ENCODE data around the gene C8B. TPM values are rescaled to one million over a fixed set of nuclear protein-coding genes. Genes with fewer than 3 reads are reported as not detected.

Gene C8B
- total RNA-seq, 1 experiment from 2014 or later: not detected

DNA sequence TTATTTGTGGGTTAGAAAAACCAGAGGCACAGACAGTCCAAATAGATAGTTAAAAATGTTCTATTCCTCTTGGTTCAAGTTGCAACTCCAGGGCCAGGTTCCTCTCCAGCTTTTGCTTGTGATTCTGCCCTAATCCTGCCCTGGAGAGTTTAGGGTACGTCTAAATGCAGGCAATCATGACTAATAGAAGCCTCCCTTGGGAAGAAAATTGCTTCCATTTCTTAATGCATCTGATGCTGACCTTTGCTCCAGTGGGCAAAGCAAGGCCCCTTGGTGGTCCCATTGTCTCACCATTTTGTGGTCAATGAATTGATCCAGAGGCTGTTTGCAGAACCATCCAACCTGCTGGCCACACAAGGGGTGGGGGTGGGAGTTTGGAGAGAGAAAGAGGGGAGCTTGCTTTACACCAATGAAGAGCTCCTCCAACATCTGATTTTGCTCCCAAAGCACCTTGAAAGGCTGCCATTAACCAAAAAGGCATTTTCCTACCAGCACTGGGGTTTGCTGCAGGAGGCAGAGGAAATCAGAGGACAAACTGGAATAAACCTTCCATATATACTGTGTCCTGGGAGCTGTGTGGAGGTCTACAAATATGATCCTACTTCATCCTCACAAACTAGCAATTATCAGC is 31.3 kb downstream of the C8B start:
- Histone ChIP-seq H3K4me2 (ENCODE audit: insufficient read depth, insufficient read length, low read length) (no peak overlapping the region), H4K91ac (ENCODE audit: insufficient read length, low read depth, low read length) (no peak overlapping the region), H3K79me1 (ENCODE audit: insufficient read depth, low read depth, low read length, poor library complexity, severe bottlenecking) (no peaks in the 10 kb centered on the region), H3K4ac (ENCODE audit: low read depth, low read length) (no peak overlapping the region), H3K18ac (ENCODE audit: insufficient read length, low read depth, low read length) (no peak overlapping the region), H2BK5ac (ENCODE audit: insufficient read length, low read length) (no peak overlapping the region), H3K23ac (ENCODE audit: insufficient read length, low read depth, low read length) (no peak overlapping the region), H4K20me1 (ENCODE audit: control insufficient read depth, insufficient read depth, insufficient read length) (no peaks in the 10 kb centered on the region), H3K27me3 (ENCODE audit: insufficient read depth, low read length) (no peaks in the 10 kb centered on the region), H3K23me2 (ENCODE audit: insufficient read length, low read depth, low read length, poor library complexity, severe bottlenecking) (no peaks in the 10 kb centered on the region), H3K79me2 (ENCODE audit: insufficient read depth, low read length) (no peaks in the 10 kb centered on the region), H3K4me1 (ENCODE audit: insufficient read depth, low read length) (peaks cover 7% of the 10 kb centered on the region), H2BK12ac (ENCODE audit: insufficient read length, low read depth, low read length) (no peak overlapping the region), H2BK15ac (ENCODE audit: low read depth, low read length) (no peak overlapping the region), H2AK5ac (ENCODE audit: insufficient read length, low read length) (no peak overlapping the region), H3K56ac (ENCODE audit: insufficient read length, low read depth, low read length) (no peak overlapping the region), H2AFZ (ENCODE audit: low read length) (no peak overlapping the region), H3K9ac (ENCODE audit: extremely low read depth, insufficient read length, low read length) (no peak overlapping the region), H3K9me3 (ENCODE audit: control insufficient read depth, low read depth, low read length) (no peaks in the 10 kb centered on the region), H3K27ac (ENCODE audit: insufficient read length, low read depth, low read length) (no peak overlapping the region), H2BK20ac (ENCODE audit: low read depth, low read length, poor library complexity, severe bottlenecking) (no peak overlapping the region), H2BK120ac (ENCODE audit: low read depth, low read length, poor library complexity, severe bottlenecking) (no peak overlapping the region), H3K14ac (ENCODE audit: insufficient read depth, low read length) (no peak overlapping the region), H3T11ph (ENCODE audit: low read length) (no peak overlapping the region), H4K8ac (replicated peaks; ENCODE audit: insufficient read length, low read depth, low read length) (no peak overlapping the region), H4K5ac (ENCODE audit: insufficient read length, low read depth, low read length) (no peak overlapping the region)
- Mint-ChIP-seq H3K9me3 (no peaks in the 10 kb centered on the region; a peak in 1 of 5 replicates), H3K36me3 (ENCODE audit: insufficient read depth in 1 of 3, low read depth in 3 of 3) (no peaks in the 10 kb centered on the region), H3K27ac (no peak overlapping the region), H3K4me3 (no peak overlapping the region), H3K4me1 (peaks cover 31 to 40% of the 10 kb centered on the region in 2 experiments), H3K27me3 (ENCODE audit: low read depth) (peaks cover 64% of the 10 kb centered on the region)
- no peak for DNase-seq
- WGBS (ENCODE audit: extremely low coverage, insufficient read length, low lambda C conversion rate): no CpG with 5 or more reads among the region's 1 CpG
- TF ChIP-seq, protein P1, sequence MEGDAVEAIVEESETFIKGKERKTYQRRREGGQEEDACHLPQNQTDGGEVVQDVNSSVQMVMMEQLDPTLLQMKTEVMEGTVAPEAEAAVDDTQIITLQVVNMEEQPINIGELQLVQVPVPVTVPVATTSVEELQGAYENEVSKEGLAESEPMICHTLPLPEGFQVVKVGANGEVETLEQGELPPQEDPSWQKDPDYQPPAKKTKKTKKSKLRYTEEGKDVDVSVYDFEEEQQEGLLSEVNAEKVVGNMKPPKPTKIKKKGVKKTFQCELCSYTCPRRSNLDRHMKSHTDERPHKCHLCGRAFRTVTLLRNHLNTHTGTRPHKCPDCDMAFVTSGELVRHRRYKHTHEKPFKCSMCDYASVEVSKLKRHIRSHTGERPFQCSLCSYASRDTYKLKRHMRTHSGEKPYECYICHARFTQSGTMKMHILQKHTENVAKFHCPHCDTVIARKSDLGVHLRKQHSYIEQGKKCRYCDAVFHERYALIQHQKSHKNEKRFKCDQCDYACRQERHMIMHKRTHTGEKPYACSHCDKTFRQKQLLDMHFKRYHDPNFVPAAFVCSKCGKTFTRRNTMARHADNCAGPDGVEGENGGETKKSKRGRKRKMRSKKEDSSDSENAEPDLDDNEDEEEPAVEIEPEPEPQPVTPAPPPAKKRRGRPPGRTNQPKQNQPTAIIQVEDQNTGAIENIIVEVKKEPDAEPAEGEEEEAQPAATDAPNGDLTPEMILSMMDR (conservative IDR thresholded peaks at IDR 0.05): no peak

All from H9 (cell line).